Measurements from ENCODE around the gene CTXND1.

- TF ChIP-seq CTCF (conservative IDR thresholded peaks at IDR 0.05; ENCODE audit: low read length) = no peak
- TF ChIP-seq EZH2phosphoT487 (IDR thresholded peaks at IDR 0.05; ENCODE audit: borderline replicate concordance) = no peak
Measured at GRCh38 chr15:80154336-80154735, 97.7 kb downstream of the CTXND1 start.

Measured in Loucy (cell line).